Esophagus mucosa (tissue), 1 donor: Measurements from ENCODE around the gene MRPL55. TPM values are rescaled to one million over a fixed set of nuclear protein-coding genes. Genes with fewer than 3 reads are reported as not detected.
A peak's percentile ranks its signal among the peaks of the same experiment; 100 is the strongest.

Experiments used
- ATAC-seq: fragments of 200-7000 bp; cut with Tn5 transposase; one replicate; pipeline ENCODE4 v1.9.1; 2020
- total RNA-seq: library from RNA; stranded (reverse); gene quantifications from one replicate; pipeline ENCODE4 v1.2.4, GENCODE V29; 2023
- donor health status: DM: yes; HTN: yes; CAD: no.

Gene MRPL55
- total RNA-seq, result 29.0 TPM

DNA sequence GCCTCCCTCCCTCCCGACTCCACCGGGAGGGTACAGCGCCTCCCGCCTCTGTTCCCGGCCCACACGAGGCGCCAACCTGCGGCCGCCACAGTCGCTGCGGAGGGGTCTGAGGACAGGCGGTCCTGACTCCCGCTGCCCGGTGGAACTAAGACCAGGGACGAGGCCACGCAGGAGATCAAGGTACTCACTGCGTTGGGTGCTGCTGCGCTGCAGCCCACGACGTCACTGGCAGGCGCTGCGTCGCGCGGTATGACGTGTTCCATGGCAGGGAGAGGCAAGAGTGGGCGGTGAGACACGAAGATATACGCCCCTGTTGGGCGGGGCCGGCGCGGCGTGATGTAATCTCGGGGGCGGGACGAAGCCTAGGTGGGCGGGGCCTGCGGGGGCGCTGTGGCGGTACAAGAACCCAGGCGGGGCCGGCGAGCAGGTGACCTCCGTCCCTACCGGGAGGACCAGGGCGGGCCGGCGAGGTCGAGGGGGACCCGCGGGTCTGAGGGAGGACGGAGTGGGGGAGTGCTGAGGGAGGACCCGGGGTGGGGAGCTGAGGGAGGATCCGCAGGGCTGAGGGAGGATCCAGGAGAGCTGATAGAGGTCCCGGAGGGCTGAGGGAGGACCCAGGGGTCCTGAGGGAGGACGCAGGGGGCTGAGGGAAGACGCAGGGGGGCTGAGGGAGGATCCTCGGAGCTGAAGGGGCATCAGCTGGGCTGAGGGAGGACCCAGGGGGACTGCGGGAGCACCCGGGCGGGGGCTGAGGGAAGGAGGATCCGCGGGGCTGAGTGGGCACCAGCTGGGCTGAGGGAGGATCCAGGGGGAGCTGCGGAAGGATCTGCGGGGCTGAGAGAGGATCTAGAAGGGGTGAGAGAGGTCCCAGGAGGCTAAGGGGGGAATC, at the start of gene MRPL55:
MRPL55 (minus strand) TSS at position 227 of the 889 bp plus-strand sequence. CDS start 1,039 bp downstream, outside the sequence.
- ATAC-seq, result peak; percentile 98

DNA sequence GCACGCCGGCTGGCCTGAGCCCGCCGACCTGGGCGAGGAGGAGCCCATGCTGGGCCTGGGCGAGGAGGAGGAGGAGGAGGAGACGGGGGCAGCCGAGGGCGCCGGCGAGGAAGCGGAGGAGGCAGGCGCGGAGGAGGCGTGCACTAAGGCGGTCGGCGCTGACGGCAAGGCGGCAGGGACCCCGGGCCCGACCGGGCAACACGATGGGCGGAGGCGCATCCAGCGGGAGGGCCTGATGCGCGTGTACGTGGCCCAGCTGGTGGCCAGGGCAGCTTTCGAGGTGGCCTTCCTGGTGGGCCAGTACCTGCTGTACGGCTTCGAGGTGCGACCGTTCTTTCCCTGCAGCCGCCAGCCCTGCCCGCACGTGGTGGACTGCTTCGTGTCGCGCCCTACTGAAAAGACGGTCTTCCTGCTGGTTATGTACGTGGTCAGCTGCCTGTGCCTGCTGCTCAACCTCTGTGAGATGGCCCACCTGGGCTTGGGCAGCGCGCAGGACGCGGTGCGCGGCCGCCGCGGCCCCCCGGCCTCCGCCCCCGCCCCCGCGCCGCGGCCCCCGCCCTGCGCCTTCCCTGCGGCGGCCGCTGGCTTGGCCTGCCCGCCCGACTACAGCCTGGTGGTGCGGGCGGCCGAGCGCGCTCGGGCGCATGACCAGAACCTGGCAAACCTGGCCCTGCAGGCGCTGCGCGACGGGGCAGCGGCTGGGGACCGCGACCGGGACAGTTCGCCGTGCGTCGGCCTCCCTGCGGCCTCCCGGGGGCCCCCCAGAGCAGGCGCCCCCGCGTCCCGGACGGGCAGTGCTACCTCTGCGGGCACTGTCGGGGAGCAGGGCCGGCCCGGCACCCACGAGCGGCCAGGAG, 49.3 kb upstream of the MRPL55 start:
- ATAC-seq, result no peak

DNA sequence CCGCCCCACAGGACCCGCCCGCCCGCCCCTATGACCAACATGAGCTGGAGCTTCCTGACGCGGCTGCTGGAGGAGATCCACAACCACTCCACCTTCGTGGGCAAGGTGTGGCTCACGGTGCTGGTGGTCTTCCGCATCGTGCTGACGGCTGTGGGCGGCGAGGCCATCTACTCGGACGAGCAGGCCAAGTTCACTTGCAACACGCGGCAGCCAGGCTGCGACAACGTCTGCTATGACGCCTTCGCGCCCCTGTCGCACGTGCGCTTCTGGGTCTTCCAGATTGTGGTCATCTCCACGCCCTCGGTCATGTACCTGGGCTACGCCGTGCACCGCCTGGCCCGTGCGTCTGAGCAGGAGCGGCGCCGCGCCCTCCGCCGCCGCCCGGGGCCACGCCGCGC, 48.6 kb upstream of the MRPL55 start:
- no peak for ATAC-seq

DNA sequence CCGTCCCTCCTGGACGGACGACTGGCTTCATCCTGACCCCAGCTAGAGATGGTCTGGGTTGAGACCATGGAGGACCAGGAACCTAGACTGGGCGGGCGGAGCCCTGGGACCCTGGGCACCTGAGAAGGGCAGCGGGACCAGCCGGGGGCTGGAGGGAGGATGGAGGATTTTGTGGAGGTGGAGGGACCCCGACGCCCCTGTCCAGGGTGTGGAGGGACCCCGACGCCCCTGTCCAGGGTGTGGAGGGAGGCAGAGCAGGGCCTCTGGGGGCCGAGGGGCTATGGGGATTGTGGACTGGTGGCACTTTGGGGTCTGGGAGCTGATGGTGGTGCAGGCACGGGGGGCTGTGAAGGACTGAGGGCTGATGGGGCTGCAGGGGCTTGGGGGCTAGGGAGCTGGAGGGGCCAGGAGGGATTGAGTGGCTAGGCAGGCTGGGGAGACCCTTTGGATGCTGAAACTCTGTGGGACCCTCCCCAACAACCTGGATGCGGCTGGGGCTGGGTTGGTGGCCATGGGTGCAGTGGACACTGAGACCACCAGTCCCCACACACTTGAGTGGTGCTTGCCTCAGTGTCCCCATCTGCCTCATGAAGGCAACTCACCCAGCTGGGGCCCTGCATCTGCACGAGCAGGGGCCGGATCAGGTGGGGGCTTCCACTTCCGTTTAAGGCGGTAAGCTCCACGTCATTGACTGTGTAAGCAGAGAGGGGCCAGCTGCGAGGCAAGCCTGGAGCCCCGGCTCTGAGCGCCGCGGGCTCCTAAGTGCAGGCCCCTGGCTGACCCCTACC, 48.0 kb upstream of the MRPL55 start:
- no peak for ATAC-seq

DNA sequence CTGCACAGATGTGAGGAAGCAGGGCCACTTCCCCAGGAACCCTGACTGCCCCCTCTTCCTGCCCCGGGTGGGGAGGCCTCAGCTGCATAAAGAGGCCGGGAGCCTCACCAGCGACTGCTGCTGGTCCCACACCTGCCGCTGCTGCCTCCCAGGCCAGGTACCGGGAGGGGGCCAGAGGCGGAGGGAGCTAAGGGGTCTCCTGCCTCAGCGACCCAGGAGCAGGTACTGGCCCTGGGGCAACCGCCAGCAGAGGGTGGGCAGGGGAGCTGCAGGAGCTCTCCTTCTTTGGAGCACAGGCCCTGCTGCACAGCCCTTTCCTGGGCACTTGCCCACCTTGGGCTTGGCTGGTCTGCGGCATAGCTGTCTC, 47.4 kb upstream of the MRPL55 start:
- ATAC-seq, result no peak

DNA sequence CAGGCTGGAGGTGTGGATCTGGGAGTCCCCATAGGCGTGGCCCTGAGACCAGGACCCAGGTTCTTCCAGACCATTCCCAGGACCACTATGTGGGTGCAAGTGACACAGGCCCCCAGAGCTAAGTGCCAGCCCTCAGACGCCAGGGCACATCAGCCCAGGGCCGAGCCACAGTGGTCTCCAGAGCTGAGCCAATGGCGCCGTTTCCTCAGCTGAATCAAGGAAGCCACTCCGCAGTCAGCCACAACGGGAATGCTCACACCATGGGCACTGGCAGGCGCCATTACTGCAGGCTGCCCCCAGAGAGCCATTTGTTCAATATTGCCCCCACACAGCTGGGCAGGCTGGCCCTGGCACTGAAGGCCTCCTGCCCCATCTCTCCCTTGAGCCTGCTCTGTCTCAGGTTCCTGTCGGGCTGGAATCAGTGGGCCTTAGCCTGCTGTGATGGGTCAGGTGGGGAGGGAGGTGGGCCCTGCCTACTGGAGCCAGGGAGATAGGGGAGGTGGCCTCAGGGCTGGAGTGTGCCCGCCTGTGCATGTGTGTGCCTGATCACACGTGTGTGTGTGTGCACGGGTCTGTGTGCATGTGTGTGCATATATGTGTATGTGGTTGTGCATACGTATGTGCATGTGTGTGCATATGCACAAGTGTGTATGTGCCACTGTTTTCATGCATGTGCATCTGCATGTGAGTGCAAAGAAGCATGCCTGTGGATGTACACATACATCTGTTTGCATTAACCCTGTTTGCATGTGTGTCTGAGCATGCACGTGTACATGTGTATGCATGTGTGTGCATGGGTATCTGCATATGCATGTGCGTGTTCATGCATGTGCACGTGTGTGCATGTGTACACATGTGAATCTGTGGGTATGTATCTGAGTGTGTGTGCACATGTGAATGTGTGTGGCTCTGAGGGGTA, 46.8 kb upstream of the MRPL55 start:
- no peak for ATAC-seq

DNA sequence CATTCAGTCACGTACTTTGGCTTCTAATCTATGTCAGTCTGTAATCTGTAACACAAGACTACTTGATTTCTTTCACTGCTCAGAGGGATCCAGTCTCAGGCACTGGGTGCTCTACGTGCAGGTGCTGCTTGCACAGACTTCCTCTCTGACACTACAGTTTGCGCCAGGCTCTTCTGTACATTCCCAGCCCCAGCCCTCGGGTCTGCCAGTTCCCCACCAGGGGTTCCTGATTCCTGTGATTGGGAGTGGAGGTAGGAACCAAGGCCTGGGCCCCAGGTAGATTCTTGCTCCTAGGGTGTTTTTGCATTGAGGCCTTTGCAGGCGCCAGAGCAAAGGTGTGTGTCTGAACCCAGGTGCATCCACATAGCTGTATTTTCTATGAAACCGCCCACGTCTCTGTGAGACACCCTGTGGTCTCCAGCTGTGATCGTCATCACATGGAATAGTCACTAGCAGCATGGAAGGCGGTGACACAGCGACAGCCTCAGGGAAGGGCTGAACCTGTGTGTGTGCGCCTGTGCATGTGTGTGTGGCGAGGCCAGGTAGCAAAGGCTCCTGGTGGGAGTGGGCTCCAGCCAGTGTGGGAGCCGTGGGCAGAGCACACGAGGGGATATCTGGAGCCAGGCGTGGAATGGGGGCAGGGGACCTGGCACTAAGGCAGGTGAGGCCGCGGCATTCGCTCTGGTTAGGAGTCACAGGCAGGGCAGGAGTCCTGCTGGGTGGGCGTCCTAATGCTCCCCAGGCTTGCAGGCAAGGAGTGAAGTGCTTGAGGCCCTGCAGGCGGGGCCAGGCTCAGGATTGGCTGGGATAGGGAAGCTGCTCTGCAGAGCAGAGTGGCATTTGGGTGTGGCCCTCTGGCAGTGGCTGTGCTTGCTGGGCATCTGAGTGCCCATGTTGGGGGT, 45.8 kb upstream of the MRPL55 start:
- peak; percentile 58 for ATAC-seq

DNA sequence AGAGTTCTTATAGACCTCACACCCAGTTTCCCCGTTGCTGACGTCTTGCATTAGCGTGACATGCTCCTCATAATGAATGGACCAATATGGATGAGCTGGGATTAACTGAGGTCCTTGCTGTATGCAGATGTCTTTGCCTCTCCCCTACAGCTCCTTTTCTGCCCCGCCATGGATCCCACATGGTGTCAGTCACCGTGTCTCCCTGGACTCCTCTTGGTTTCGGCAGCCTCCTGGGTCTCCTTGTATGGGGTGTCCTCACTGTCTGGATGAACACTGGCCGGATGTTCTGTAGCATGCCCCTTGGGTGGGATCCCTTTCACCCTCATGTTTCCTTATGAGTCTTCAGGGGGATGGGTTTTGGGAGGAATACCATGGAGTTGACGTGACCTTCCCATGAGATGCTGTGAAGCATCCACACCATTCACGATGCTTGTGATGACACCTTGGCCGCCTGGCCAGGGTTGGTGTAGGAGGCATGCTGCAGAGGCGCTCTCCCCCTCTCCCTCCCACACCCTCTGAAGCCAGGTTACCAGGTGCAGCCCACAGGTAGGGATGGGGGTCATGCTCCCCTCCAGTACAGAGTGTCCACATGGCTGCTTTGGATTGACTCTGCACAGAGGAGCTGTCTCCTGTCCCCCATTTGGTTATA, 45.0 kb upstream of the MRPL55 start:
- ATAC-seq, result no peak

DNA sequence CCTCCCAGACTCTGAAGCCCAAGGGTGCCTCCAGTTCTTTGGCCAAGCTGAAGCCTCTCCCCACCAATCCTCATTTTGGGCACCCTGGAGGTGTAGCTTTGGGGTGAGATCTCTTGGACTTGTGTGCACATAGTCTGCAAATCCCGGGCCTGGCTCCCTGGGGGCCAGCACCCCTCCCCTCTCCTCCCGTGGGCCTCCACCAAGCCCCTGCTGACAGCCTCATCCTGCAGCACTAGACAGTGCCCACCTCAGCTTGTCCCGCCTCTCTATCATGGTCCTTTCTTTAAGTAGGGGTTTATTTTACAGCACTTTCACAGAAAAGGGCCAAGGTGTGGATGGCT, 43.8 kb upstream of the MRPL55 start:
- no peak for ATAC-seq

DNA sequence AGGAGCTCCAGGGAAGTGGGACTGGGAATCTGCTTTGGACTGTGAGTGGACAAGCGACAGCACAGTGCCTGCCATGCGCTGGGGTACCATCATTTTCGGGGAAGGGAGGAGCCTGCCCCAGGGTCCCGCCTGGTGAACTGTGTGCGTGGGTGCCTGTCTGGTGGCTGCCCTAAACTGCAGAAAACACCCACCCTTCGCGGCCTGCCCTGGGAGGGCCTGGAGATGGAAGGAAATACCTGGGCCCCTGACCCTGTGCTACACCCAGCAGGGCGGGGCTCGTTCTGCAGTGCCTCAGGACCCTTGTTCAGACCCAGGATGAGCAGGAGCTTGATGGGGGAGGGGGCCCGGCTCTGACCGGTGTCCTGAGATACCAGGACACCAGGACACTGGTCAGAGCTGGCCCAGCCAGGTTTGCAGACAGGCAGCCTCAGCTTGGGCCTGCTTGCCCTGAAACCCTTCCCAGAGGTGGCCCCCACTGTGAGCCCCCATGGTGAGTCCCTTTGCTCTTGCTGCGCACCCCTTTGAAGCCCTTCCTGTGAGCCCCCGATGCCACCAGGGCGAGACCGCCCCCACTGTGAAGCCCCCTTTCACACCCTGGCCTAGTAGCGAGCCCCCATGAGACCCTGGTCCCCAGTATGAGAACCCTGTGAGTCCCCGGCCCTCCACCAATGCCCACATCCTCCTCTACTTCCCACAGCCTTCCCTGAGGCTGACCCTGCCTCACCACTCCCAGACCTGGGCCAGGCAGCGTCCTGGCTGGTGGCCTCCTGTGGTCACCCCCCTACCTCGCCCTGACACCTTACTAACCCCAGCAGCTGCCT, 43.2 kb upstream of the MRPL55 start:
- ATAC-seq, result no peak

DNA sequence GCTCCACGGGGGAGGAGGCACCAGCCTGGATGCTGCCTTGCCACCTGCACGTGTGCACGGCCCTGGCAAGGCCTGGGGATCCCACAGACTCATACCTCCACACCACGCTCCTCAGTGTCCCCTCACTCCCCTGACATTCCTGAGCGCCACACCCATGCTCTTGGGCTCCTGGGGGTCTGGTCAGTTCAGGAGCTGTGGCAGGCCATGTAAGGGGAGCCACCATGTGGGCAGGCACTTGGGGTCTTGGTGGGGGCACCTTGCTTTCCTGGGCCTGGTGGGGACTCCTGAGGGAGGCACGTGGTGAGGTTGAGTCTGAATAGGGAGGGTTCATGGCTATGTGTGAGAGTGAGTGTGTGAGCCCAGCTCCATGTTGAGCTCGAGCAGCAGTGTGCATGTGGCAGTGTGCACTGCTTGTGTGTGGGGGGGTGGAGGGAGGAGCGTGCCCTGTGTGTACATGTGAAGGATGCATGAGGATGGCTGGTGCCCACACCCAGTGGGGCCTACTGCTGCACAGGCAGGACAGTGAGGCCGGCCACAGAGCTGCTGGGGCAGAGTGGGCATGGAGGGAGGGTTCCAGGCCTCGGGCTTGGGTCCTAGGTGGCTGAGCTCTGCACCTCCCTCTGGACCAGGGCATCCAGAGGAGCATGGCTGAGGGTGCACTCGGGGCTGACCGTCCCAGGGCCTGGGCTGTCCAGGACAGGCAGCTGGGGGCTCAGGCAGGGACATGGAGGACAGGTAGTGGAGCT, 42.3 kb upstream of the MRPL55 start:
- ATAC-seq, result no peak

DNA sequence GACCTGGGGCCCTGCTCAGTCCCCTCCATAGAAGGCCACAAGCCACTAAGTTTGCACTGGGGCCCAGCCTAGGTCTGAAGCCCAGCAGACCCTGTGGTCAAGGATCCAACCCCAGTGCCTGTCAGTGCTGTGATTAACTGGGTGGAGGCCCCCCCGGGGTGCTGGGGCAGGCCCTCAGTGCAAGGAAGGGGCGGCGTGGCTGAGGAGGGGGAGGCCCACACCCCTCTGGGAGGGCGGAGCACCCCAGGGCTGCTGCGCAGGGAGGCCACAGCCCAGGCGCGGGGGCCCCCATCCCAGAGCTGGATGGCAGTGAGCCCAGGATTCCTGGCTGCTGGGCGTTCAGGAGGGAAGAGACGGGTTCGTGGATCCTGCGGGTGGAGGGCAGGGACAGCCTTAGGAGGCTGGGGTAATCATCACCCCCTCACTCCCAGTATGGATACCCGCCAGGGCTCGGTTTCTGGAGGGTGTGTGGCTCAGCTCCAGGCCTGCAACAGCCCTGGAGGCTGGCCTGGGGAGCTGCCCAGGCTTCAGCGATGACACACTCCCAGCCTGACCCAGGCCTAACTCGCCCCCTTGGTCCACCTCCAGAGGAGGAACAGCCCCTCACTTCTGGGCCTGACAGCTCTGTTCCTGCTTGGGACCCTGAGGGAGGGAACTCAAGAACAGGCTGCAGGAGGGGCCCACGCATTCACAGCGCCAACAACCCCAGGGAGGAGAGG, 41.5 kb upstream of the MRPL55 start:
- ATAC-seq, result no peak

DNA sequence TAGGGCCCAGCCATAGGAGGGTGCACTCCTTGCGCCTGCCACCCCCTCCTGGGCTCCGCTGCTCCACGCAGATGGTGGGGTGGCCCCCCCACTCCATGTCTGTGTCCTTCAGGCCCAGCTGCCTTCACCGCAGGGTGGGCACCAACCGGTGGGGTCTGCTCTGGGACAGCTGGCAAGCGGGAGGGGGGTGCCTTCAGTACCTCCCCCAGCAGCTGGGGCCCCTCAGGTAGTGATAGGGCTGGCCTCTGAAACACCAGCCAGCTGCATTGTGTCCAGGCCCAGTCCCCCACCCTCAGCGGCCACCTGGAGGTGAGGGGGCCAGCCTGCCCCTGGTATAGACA, 41.0 kb upstream of the MRPL55 start:
- ATAC-seq, result no peak

DNA sequence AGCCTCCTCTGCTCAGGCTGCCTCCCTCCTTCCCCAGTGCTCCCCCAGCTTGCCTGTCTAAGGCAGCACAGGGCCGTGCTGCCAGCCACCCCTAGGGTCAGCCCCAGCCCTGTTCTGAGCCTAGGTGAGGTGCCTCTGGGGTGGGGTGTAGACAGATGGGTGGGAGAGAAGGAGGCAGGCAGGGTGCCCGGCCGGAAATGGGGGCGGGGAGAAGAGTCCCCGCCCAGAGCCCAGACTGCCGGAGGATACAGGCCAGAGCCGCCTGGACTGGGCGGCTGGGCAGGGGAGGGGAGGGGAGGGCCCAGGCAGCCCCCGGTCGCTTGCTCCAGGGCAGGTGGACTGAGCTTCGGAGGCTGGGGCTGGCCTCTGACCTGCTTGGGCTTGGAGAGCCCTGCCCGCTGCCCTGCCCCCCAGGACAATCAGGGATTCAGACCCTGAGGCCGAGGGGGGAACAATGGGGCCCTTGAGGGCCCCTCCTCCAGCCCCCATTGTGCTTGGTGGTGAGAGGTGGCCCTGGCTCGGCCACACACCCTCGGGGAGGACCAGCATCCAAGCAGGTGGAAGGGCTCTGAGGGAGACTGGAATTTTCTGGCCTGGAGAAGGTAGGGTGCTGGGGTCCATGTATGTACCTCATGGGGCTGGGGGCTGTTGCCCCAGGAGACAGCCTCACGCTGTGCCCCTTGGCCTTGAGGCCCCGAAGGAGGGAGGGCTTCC, 40.5 kb upstream of the MRPL55 start, which contains the start of gene GJC2:
GJC2 (plus strand) TSS at position 525 of the 714 bp plus-strand sequence. CDS start 7,829 bp downstream, outside the sequence.
- peak; percentile 14 for ATAC-seq

DNA sequence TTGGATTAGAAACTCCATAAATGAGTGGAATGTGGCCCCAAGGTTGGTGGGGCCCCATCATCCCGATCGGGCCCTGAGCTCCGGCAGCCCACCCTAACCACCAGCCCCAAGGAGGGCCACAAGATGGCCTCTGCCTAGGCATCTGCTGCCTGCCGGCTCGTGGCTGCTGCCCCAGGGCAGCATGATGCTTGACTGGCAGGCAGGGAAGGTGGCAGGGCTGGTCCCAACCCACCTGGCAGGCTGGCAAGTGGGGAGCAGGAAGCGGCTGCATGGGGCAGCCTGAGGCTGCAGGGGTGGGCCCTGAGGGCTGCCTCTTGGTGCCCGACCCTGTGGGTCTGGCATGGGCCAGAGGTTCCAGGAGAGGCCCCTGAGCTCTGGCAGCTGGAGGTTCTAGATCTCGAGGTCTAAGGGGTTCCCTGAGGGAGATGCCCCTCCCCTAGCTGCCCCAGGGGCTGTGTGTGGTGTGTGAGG, 39.9 kb upstream of the MRPL55 start:
- ATAC-seq, result no peak

DNA sequence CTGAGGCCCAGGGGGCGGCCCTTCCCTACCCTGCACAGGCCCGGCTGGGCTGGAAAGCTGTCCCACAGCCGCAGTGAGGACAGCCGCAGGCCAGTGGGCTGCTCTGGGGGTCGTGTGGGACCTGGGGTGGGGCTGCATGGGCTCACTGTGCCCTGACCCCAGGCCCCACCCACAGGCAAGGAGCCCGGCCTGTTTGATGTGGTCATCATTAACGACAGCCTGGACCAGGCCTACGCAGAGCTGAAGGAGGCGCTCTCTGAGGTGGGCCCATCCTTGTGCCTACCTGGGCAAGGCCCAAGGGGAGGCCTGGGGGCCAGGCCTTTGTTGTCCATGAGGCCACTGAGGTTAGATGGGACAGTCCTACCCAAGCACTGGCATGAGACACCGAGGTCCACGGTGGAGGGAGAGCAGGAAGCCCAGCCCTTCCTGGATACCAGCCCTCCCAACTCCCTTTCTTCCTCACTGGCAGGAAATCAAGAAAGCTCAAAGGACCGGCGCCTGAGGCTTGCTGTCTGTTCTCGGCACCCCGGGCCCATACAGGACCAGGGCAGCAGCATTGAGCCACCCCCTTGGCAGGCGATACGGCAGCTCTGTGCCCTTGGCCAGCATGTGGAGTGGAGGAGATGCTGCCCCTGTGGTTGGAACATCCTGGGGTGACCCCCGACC, 39.2 kb upstream of the MRPL55 start:
- no peak for ATAC-seq
